Heart right ventricle (tissue), 16 donors: ENCODE results near the gene RRAS. TPM values are rescaled to one million over a fixed set of nuclear protein-coding genes. Genes with fewer than 3 reads are reported as not detected.

Experiments used
- ATAC-seq, 8 donors: fragments of 200-7000 bp; cut with Tn5 transposase; one replicate each; pipeline ENCODE4 v1.9.1; 2020; ENCODE audit warnings: mild to moderate bottlenecking in 8 of 8, moderate library complexity in 8 of 8, moderate number of reproducible peaks in 1 of 8
- DNase-seq, 2 donors: peaks; one replicate each; pipeline ENCODE4 v3.0.0-alpha.2; 2020
- H3K27ac ChIP-seq, 10 donors: fragments of 200-600 bp; sonication (generic) in 2 of 10; one replicate each; pipeline versions ENCODE4 v1.5.0 to v1.8.0; 2020 to 2022; ENCODE audit warnings: mild to moderate bottlenecking in 3 of 10
- H3K27me3 ChIP-seq, 7 donors: fragments of 200-600 bp; one replicate each; pipeline ENCODE4 v1.8.0; 2021 to 2022; ENCODE audit warnings: mild to moderate bottlenecking in 2 of 7
- H3K36me3 ChIP-seq, 9 donors: fragments of 200-600 bp; sonication (generic) in 1 of 9; one replicate each; pipeline versions ENCODE4 v1.5.0 to v1.8.0; 2020 to 2022; ENCODE audit warnings: mild to moderate bottlenecking in 2 of 9
- H3K4me1 ChIP-seq, 9 donors: fragments of 200-600 bp; sonication (generic) in 1 of 9; one replicate each; pipeline versions ENCODE4 v1.5.0 to v1.8.0; 2020 to 2022; ENCODE audit warnings: mild to moderate bottlenecking in 4 of 9
- H3K4me3 ChIP-seq, 10 donors: fragments of 200-600 bp; sonication (generic) in 2 of 10; one replicate each; pipeline versions ENCODE4 v1.5.0 to v1.8.0; 2020 to 2022; ENCODE audit warnings: mild to moderate bottlenecking in 7 of 10, moderate library complexity in 2 of 10
- H3K9me3 ChIP-seq, 11 donors: fragments of 200-600 bp in 10 of 11; sonication (generic) in 2 of 11; one replicate each; pipeline versions ENCODE4 v1.5.0 to v1.8.0; 2013 to 2022; ENCODE audit warnings: mild to moderate bottlenecking in 2 of 11, control low read depth in 1 of 11, moderate library complexity in 1 of 11
- WGBS, 2 donors: extraction: QIAGEN DNeasy Blood & Tissue Kit; methylation state at CpG; one replicate each; pipeline ENCODE4 v1.1.7; 2013; ENCODE audit warnings: inconsistent platforms in 1 of 2; 5-methylcytosine and 5-hydroxymethylcytosine counted together
- intact Hi-C, 10 donors: fragments of 100-400 bp; cut with DNase I; formaldehyde crosslinking; loops; one replicate each; pipeline versions ENCODE4 v1.11.1 to v1.14.2; 2022
- polyA plus RNA-seq, 2 donors: library from polyadenylated mRNA; stranded (reverse); fragments of 200-250 nt; gene quantifications; one replicate each; pipeline ENCODE4 v1.2.3, GENCODE V29; 2013
- total RNA-seq, 10 donors: library from RNA; stranded (reverse); fragmentation: NEBNext Ultra II Directional in 3 of 10; extraction: Animal tissue kit (Norgen Biotek cat#: 25700) in 3 of 10; gene quantifications; one replicate each; pipeline versions ENCODE4 v1.2.1 to v1.2.4, GENCODE V29; 2021 to 2023
- TF ChIP-seq, protein P1 (sequence below), 9 donors: fragments of 200-600 bp; sonication (generic) in 2 of 9; IDR thresholded peaks; one replicate each; pipeline versions ENCODE4 v1.5.0 to v1.8.0; 2021 to 2022; ENCODE audit warnings: antibody characterized with exemption in 9 of 9, mild to moderate bottlenecking in 5 of 9, moderate library complexity in 1 of 9
- donor health status: Arrhythmogenic right ventricular cardiomyopathy.
- donor health status: ischemic (EF 13 %, LVEDD 7.1; RV severe dilation, severe dysfunction).
- donor health status: healthy with polysubstance abuse.
- donor health status: DM: no; HTN: yes; CAD: no.
- donor health status: DM: no; HTN: no; CAD: no.
- donor health status: ischemic (EF 25% LVEDD 6.9; RV normal size, moderate dysfunction).
- donor health status: ischemic (EF 25% LVEDD 5.7; RV mildly dilated, moderate dysfunction).
- donor health status: healthy.
- donor health status: DM: yes; HTN: yes; CAD: no.
- donor health status: Ischemic cardiomyopathy.
- donor health status: ischemic (EF 35%, LVEDD 5.7; RV mildly dilated, moderate dysfunction).
- donor health status: nonischemic (EF 11% LVEDD 7.7; RV severe dilation, severe dysfunction).
- donor health status: DM: yes; HTN: yes; CAD: no.
- donor health status: PGD.
- donor health status: ischemic (EF 29% LVEDD 5.4; RV normal size, mild dysfunction).
- donor health status: nonischemic (EF 23%, LVEDD 6.1; RV moderate dilation, normal function).

Gene RRAS
- total and polyA plus RNA-seq, 12 donors = 90.4 to 215 (median 117) TPM

DNA sequence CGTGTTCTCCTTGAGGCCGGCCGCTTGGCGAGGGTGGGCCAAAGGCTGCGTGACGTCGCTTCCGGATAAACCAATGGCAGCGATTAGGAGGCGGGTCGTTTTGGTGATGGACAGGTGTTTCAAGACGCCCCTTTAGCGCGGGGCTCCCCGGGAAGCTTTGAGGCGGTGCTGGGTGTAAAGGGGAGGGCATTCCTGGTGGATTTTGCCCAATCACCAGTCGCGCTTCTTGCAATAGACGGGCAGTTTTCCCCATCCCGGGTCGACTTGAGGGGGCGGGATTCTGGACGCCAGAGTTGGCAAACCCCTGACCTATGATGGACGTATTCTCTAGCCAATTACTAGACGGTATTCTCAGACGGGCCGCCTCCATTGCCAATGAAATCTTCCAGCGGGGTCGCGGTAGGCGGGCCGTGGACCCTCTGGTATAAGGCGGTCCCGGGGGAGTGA lies 36.9 kb upstream of the RRAS start:
- Histone ChIP-seq H3K4me1 (peaks cover 17 to 60% (median 49%) of the 10 kb centered on the region in 9 donors), H3K27me3 (no peaks in the 10 kb centered on the region), H3K36me3 (peaks cover 0 to 15% (median 9%) of the 10 kb centered on the region in 9 donors), H3K9me3 (no peaks in the 10 kb centered on the region), H3K4me3 (peak overlapping the region; percentile 89 to 100 (median 98)), H3K27ac (peak overlapping the region; percentile 92 to 99 (median 97))
- intact Hi-C loops = loop anchor here in 8 of 10 donors (1.0 to 10.0 kb wide), 13 partner anchors 32 to 225 kb away; partner anchors contain the start of genes PRR12 (in 3 of the 8), RRAS (in 3 of the 8), NOSIP (in 2 of the 8) and PRRG2 (in 2 of the 8)
- TF ChIP-seq, protein P1, sequence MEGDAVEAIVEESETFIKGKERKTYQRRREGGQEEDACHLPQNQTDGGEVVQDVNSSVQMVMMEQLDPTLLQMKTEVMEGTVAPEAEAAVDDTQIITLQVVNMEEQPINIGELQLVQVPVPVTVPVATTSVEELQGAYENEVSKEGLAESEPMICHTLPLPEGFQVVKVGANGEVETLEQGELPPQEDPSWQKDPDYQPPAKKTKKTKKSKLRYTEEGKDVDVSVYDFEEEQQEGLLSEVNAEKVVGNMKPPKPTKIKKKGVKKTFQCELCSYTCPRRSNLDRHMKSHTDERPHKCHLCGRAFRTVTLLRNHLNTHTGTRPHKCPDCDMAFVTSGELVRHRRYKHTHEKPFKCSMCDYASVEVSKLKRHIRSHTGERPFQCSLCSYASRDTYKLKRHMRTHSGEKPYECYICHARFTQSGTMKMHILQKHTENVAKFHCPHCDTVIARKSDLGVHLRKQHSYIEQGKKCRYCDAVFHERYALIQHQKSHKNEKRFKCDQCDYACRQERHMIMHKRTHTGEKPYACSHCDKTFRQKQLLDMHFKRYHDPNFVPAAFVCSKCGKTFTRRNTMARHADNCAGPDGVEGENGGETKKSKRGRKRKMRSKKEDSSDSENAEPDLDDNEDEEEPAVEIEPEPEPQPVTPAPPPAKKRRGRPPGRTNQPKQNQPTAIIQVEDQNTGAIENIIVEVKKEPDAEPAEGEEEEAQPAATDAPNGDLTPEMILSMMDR (IDR thresholded peaks at IDR 0.05) = no peak
- DNase-seq (peak; percentile 99 to 100), ATAC-seq (peak; percentile 85 to 93 (median 90))
- WGBS, 2 donors = 0% methylated on average over 34 of the region's 34 CpGs

DNA sequence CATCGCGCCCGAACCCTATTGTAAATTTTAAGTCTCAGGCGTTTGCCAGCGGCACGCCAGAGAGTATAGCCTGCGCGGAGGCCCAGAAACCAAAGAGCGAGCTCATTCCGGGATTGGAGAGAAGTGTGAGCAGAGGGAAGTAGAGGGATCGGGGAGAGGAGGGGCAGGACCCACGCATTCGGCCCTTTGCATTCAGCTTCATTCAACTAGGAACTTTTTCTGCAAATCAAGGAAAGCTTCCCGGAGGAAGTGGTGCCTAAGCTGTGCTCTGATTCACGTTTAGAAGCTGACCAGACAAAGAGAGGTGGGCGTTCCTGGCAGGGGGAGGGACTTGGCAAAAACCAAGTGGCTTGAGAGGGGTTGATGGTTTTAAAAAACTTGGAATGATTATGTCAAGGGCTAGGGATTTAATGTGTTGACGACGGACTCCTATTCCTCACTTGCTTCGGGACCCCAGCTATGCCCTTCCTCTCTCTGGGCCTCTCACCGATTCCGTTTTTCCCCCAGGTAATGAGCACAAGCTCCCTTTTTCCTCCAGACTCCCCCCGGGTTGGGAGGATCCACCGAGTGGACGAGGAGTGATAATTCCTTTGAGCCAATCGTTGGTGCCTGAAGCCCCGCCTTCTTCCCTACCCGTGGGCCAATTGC lies 36.3 kb upstream of the RRAS start:
- H3K4me3 ChIP-seq = peak overlapping the region in 9 of 10 donors; percentile 9 to 92 (median 50)
- peak; percentile 32 to 63 (median 49) for ATAC-seq
- H3K9me3 ChIP-seq = no peaks in the 10 kb centered on the region
- peaks cover 0 to 10% (median 4%) of the 10 kb centered on the region in 9 donors for H3K36me3 ChIP-seq
- peak; percentile 80 to 92 for DNase-seq
- H3K27ac ChIP-seq = peak overlapping the region; percentile 73 to 99 (median 90)
- 1 to 2% methylated on average over 27 of the region's 27 CpGs for WGBS, 2 donors
- H3K27me3 ChIP-seq = no peaks in the 10 kb centered on the region
- intact Hi-C loops = loop anchor here in 8 of 10 donors (1.0 to 10.0 kb wide), 13 partner anchors 31 to 224 kb away; partner anchors contain the start of genes PRR12 (in 3 of the 8), RRAS (in 3 of the 8), NOSIP (in 2 of the 8) and PRRG2 (in 2 of the 8)
- H3K4me1 ChIP-seq = peaks cover 17 to 54% (median 46%) of the 10 kb centered on the region in 9 donors
- TF ChIP-seq, protein P1 (IDR thresholded peaks at IDR 0.05) = no peak

DNA sequence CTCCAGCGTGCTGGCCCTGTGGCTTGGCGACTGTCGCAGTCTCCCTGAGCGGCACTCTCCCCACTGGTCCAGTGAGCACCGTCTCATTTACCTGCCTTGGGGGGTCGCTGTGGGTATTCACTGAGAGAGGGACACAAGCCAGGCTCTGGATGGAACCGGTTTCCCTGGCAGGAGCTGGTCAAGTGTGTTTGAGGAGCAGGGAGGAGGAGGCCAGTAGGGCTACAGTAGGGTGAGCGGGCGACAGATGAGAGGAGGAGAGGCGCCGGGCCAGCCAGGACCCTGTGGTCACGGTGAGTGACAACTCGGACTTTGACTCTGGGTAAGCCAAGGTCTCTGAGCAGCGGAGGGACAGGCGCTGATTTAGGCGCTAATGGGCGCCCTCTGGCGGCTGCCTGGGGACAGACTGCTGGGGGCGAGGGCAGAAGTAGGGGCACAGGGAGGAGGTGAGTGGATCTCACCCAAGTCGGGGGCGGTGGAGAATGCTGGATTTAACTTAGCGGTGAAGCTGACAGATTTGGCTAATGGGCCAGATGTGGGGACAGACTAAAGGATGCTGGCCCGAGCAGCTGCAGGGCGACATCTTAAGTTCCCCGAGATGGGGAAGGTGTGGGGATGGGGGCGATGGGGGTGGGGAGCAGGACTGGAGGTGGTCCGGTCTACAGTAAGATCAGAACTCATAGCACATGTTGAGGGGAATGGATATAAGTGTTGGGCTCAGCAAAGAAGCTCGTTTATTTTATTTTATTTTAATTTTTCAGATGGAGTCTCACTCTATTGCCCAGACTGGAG lies 32.4 kb upstream of the RRAS start:
- intact Hi-C loops = loop anchor here in 4 of 10 donors (5.0 to 10.0 kb wide), 4 partner anchors 78 to 98 kb away; partner anchors contain the start of genes PRR12 (in 2 of the 4), NOSIP (in 1 of the 4) and PRRG2 (in 1 of the 4)
- peak in 1 of 8 donors; percentile 8 for ATAC-seq

More for the DNA sequence above, 32.4 kb upstream of the RRAS start:
- TF ChIP-seq, protein P1 (IDR thresholded peaks at IDR 0.05) = peak; percentile 80 to 94 (median 90)
- H3K27ac ChIP-seq = peak overlapping the region in 8 of 10 donors; percentile 42 to 76 (median 60)
- peaks cover 0 to 18% (median 12%) of the 10 kb centered on the region in 9 donors for H3K4me1 ChIP-seq
- H3K9me3 ChIP-seq = no peaks in the 10 kb centered on the region
- DNase-seq = peak; percentile 76 to 83
- 23% methylated on average over 28 of the region's 28 CpGs for WGBS, 2 donors
- H3K27me3 ChIP-seq = no peaks in the 10 kb centered on the region
- peak overlapping the region in 5 of 10 donors; percentile 27 to 38 (median 28) for H3K4me3 ChIP-seq
- H3K36me3 ChIP-seq = peaks cover 0 to 20% (median 0%) of the 10 kb centered on the region in 9 donors
